Measurements from ENCODE around the gene TNS2.
A peak's percentile ranks its signal among the peaks of the same experiment; 100 is the strongest.

The TNS2 gene

DNA sequence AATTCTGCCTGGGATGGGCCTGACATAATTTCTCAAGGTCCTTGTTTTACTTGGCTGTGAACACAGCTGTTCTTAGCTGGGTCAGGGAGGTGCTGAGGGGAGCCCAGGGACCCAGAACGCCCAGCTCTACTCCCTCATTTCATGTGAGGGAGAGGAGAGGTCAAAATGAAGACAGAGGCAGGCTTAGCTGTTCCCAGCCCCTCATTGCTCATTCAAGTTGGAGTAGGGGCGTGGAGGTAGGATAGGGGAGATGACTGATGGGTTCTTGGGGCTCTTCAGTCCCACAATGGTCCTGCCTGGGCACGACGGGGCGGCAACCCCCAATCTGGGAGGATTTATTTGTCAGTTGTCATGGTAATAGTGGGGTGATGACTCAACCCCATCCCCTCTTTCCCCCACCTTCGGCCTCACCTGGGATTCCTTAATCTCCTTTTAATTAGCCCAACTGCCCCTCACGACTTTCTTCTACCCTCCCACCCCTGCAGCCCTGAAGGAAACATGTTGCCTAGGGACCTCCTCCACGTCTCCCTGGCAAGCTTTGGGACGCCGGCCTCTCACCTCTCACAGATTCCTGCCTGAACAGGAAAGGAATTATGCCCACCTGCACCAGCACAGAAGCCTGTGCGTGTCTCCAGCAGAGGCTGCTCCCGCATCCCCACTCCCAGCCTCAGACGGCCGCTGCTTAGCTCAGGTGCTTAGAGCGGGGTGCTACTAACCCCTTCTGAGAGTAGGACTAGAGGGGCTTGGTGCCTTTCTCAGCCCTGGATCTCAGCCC is 19.1 kb downstream of the TNS2 start:
- DNase-seq: no peak

DNA sequence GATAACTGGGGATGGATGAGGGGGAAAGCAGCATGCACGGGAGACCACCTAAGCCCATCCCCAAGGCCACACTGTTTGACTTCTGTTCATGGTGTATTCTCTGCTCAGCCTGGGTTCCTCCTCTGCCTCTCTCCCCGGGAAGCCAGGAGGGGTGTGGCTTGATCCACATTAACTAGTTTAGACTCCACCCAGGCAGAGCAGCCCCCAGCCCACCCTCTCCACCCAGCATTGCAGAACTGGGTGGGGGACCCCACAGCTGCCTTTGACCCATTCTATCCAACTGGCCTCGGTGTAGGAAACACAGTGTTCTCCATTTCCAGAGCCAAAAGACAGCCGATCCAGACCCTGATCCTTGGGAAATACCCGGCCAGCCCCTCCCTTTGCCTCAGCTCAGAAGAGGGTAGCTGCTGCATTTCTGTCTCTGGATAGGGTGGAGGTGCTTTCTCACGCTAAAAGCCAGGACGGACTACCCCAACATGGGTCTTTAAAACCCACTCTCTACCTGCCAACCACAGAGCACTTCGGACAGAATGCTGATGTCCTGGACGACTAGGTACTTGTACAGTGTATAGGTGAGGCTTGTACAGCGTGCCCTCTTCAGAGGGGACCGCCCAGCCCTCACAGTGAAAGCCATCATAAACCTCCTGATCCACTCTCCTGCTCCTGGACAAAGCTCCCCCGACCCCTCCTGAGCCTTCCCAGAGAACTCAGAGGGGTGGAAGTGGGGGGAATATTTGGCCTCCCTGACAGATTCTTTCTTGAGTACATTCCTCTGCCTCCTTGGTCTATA is 20.0 kb downstream of the TNS2 start:
- DNase-seq: no peak

GRCh38 chr12:53070877-53071492 is 21.1 kb downstream of the TNS2 start:
- DNase-seq: no peak

DNA sequence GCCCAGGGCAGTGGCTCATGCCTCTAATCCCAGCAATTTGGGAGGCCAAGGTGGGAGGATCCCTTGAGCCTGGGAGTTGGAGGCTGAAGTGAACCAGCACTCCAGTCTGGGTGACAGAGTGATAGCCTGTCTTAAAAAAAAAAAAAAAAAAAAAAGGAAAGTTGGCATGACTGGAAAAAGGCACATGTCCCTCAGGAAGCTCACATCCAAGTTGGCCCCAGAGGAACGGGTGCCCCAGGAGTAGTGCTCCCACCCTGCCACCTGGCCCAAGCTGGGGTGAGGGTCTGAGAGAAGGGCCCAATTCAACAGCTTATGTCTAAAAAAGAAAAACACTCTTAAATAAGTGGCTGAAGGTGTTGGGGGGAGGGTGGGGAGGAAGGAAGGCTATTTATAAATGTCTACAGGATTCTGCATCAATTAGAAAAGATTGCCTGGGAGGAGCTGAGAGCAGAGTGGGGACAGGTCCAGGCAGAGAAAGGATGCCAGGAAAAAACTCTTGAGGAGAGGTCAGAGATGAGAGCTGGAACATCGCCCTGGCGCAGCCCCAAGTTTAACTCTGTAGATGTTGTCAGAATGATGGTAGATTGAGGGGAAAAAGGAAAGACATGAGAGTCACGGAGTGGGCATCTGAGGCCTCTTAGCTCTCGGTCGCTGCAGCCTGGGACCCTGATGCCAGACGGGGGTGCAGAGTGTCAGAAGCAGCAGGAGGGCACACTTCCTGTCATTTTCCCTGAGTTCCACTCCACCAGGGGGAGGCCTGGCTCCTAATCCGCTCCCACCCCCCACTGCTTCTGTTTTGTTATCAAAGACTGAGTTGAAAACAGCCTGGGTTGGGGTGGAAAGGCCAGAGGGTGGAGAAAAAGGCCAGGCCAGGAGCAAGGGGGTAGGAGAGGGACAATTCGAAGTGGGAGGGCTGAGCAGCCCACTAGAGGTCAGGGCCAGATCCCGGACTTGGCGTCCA is 22.0 kb downstream of the TNS2 start:
- DNase-seq: no peak

GRCh38 chr12:53073881-53074280 is 24.0 kb downstream of the TNS2 start:
- no peak for DNase-seq

- DNase-seq: no peak
Measured at GRCh38 chr12:53074283-53074998, 24.6 kb downstream of the TNS2 start.

GRCh38 chr12:53074999-53075370 is 25.1 kb downstream of the TNS2 start:
- no peak for DNase-seq

DNA sequence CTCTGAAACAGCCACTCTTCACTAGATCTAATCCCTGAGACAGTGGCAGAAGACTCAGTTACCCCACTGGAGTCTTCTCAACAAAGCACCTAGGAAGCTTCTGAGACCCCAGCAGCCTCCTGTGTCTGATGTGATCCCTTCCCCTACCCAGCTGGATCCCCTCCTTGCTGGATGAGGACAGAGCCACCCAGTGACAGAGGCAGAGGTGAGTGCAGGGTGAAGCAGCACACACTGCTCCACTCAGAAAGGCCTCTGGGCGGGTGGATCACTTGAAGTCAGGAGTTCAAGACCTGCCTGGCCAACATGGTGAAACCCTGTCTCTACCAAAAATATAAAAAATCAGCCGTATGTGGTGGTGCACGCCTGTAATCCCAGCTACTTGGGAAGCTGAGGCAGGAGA is 26.6 kb downstream of the TNS2 start:
- no peak for DNase-seq

- DNase-seq: no peak
Measured at GRCh38 chr12:53077030-53077429, 27.2 kb downstream of the TNS2 start.

GRCh38 chr12:53078425-53079225 is 28.8 kb downstream of the TNS2 start:
- peak in 1 of 2 donors; percentile 28 for DNase-seq

DNA sequence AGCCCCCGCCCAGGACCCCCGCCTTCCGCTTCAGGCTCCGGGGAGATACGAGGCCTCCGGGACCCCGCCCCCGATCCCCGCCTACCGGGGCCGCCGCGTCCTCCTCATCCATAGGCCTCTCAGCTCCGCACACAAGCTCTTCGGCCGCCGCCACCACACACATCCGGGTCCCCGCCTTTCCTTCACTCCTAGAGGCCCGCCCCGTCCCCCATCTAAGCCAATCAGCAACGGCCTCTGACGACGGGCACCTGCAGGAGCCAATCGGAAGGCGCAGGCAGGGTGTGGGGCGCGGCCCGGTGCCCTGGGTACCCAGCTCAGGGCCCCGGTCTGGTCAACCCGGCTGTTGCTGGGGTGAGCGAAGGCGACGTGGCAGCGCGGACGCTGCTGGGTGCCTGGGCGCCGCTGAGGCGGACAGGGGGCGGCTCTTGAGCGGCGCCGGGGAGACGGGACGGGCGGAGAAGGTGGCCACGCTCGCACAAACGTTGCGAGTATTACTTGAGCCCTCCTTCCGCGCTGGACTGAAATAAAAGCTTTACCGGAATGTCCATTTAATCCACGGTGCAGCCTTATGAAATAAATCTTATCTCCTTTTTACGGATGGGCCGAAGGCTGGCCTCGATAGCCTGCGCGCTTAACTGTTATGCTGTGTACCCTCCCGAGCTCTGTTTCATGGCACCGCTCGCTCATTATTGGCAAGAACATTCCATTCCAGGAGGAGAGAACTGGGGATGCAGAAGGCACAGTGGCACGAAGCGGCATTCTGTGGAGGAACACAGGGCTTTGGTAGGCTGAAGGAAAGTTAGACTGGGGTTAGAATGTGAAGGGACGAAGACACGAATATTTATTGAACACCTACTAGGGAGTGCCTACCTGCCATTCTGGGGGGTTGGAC is 29.6 kb downstream of the TNS2 start, which contains the start of gene SPRYD3:
TSS of gene SPRYD3 (minus strand) at position 165 of the 892 bp plus-strand sequence. CDS start at position 108, 57 bp downstream.
- DNase-seq: peak; percentile 92 to 99

DNA sequence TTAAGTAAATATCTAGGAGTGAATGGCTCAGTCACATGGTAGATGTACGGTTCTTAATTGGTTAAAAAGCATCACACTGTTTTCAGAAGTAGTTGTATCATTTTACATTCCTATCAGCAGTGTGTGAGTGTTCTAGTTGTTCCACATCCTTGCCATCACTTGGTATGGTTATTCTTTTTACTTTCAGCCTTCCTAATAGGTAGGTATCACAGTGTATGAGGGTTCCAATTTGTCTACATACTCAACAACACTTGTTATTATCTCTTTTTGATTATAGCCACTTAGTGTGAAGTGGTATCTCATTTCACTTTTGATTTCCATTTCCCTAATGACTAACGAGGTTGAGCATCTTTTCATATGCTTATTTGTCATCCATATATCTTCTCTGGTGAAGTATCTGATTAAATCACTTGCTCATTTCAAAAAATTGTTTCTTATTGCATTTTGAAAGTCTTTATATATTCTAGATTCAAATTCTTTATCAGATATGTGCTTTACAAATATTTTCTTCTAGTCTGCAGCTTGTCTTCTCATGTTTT is 32.8 kb downstream of the TNS2 start:
- no peak for DNase-seq

- DNase-seq: no peak
Measured at GRCh38 chr12:53086361-53086760, 36.5 kb downstream of the TNS2 start.

GRCh38 chr12:53090105-53090504 is 40.2 kb downstream of the TNS2 start:
- no peak for DNase-seq

DNA sequence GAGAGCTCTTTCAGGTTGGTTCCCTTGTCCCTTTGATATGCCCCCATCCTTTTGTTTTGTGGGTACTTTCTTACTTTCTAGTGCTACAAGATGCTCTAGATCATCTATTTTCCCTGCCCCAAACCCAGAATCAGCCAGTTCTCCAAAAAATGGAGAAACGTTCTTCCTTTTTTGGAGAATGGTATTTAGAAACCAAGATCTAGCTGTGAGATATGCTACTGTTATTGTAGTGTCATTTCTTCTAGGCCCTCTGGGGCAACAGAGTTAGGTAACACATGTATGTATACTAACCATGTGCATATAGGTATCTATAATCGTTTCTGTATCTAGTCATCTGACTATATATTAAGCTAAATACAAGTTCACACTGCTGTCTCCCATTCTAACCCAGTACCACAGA is 40.7 kb downstream of the TNS2 start:
- DNase-seq: no peak

DNA sequence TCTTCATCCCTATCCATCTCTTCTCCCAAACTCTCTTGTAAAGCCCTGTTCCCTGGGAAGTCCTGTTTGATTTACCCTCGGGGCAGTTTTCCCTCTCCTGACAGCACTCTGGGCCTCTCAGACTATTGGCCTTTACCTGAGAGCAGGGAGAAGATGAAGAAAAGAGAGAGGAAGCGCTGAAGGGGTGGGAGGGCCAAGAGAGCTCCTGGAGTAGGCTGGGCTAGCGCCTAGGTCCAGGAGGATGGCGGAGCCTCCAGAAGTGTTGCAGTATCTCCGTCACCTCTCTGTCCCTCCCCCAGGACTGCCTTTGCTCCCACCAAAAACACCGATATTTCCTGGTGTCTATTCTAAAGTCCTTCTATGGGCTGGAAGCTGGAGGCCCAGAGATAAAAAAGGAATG is 41.9 kb downstream of the TNS2 start:
- no peak for DNase-seq

- DNase-seq: peak; percentile 82 to 83
Measured at GRCh38 chr12:53093777-53094393, 44.0 kb downstream of the TNS2 start.

DNA sequence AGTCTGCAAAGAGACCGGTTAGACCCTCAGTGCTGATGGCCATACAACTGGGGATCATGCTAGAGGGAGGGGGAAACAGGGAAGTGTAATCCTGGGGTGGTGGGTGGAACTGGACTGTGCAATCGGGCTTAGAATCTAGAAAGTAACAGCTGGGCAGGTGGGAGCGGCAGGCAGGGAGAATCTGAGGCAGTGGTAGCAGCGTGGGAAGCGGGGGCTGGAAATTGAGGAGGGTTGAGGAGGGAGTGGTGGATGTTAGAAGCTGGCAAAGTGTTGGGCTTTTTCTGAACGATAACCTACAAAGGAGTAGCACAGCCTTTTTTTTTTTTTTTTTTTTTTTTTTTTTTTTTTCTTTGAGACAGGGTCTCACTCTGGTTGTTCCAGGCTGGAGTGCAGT is 44.5 kb downstream of the TNS2 start:
- DNase-seq: peak in 1 of 2 donors; percentile 8

All from inflammatory macrophage treated with lipopolysaccharide for 1 hour (primary cell).